HepG2 (cell line): ENCODE measurements around the gene PSMD6. TPM values are rescaled to one million over a fixed set of nuclear protein-coding genes. Genes with fewer than 3 reads are reported as not detected.

ENCODE experiments used
- ARHGAP35 ChIP-seq: sonication (generic); formaldehyde crosslinking; IDR thresholded peaks from 2 replicates; pipeline ENCODE4 v1.9.0; 2022; ENCODE audit warnings: mild to moderate bottlenecking, inconsistent platforms, moderate library complexity, missing genetic modification reagents, borderline replicate concordance
- ATF7 ChIP-seq, 2 experiments: fragments of 450-650 bp in 1 of 2; sonication (generic) in 1 of 2; formaldehyde crosslinking in 1 of 2; IDR thresholded peaks; 2 replicates each; pipeline versions ENCODE4 v1.4.0 to v1.6.1; 2016 to 2020; ENCODE audit warnings: antibody characterized with exemption in 1 of 2, mild to moderate bottlenecking in 1 of 2, missing genetic modification reagents in 1 of 2
- CBX1 ChIP-seq: IDR thresholded peaks from one replicate; pipeline ENCODE4 v1.6.1; 2016; ENCODE audit warnings: antibody characterized with exemption, low read depth
- CBX2 ChIP-seq, 2 experiments: fragments of 200-600 bp in 1 of 2; sonication (generic); formaldehyde crosslinking in 1 of 2; IDR thresholded peaks; 2 replicates each; pipeline versions ENCODE4 v1.7.0 to v1.8.1; 2018 to 2022; ENCODE audit warnings: low read depth in 2 of 2, low read length in 1 of 2, mild to moderate bottlenecking in 1 of 2, missing genetic modification reagents in 1 of 2
- CENPT ChIP-seq: sonication (generic); formaldehyde crosslinking; IDR thresholded peaks from 2 replicates; pipeline ENCODE4 v1.8.0; 2022; ENCODE audit warnings: low read depth, mild to moderate bottlenecking, moderate library complexity, missing genetic modification reagents
- KDM1A ChIP-seq: IDR thresholded peaks from 2 replicates; pipeline ENCODE4 v1.6.1; 2016; ENCODE audit warnings: missing compliant biosample characterization
- KDM5A ChIP-seq: fragments of 200-600 bp; sonication (generic); IDR thresholded peaks from 2 replicates; pipeline ENCODE4 v1.7.0; 2018; ENCODE audit warnings: antibody characterized with exemption, mild to moderate bottlenecking, low read length, borderline replicate concordance
- KLF13 ChIP-seq: sonication (generic); formaldehyde crosslinking; IDR thresholded peaks from 2 replicates; pipeline ENCODE4 v1.4.0; 2020; ENCODE audit warnings: mild to moderate bottlenecking, missing genetic modification reagents
- MZF1 ChIP-seq: sonication (generic); formaldehyde crosslinking; IDR thresholded peaks from 2 replicates; pipeline ENCODE4 v1.8.1; 2023; ENCODE audit warnings: mild to moderate bottlenecking, missing genetic modification reagents, borderline replicate concordance
- NFYC ChIP-seq: IDR thresholded peaks from 2 replicates; pipeline ENCODE4 v1.6.1; 2016; ENCODE audit warnings: missing genetic modification reagents, missing compliant biosample characterization
- TBX2 ChIP-seq: sonication (generic); formaldehyde crosslinking; IDR thresholded peaks from 2 replicates; pipeline ENCODE4 v1.5.0; 2020; ENCODE audit warnings: missing genetic modification reagents, mild to moderate bottlenecking, borderline replicate concordance
- TOE1 ChIP-seq: sonication (generic); formaldehyde crosslinking; IDR thresholded peaks from 2 replicates; pipeline ENCODE4 v1.4.0; 2020; ENCODE audit warnings: mild to moderate bottlenecking, missing genetic modification reagents
- ZFP82 ChIP-seq: sonication (generic); formaldehyde crosslinking; IDR thresholded peaks from 2 replicates; pipeline ENCODE4 v1.5.1; 2020; ENCODE audit warnings: mild to moderate bottlenecking, missing genetic modification reagents, borderline replicate concordance
- ZNF333 ChIP-seq: sonication (generic); formaldehyde crosslinking; IDR thresholded peaks from 2 replicates; pipeline ENCODE4 v1.4.0; 2020; ENCODE audit warnings: mild to moderate bottlenecking, missing genetic modification reagents, borderline replicate concordance
- ZNF33B ChIP-seq: sonication (generic); formaldehyde crosslinking; IDR thresholded peaks from 2 replicates; pipeline ENCODE4 v1.5.1; 2020; ENCODE audit warnings: mild to moderate bottlenecking, missing genetic modification reagents
- ZNF549 ChIP-seq: sonication (generic); formaldehyde crosslinking; IDR thresholded peaks from 2 replicates; pipeline ENCODE4 v1.5.0; 2020; ENCODE audit warnings: missing genetic modification reagents
- ZNF557 ChIP-seq: sonication (generic); formaldehyde crosslinking; IDR thresholded peaks from 2 replicates; pipeline ENCODE4 v1.4.0; 2020; ENCODE audit warnings: missing genetic modification reagents
- ZNF761 ChIP-seq: sonication (generic); formaldehyde crosslinking; conservative IDR thresholded peaks from 2 replicates; pipeline ENCODE4 v1.4.0; 2020; ENCODE audit warnings: mild to moderate bottlenecking, missing genetic modification reagents
- ZNF790 ChIP-seq: sonication (generic); formaldehyde crosslinking; IDR thresholded peaks from 2 replicates; pipeline ENCODE4 v1.8.0; 2022; ENCODE audit warnings: missing genetic modification reagents, mild to moderate bottlenecking, borderline replicate concordance
- polyA plus RNA-seq, 8 experiments: library from polyadenylated mRNA; depleted of rRNA in 3 of 8; stranded (reverse) in 7 of 8; unstranded in 1 of 8; fragments of >200 nt; fragmentation: Illumina TruSeq in 4 of 8; extraction: Trizol in 4 of 8; gene quantifications; 2 replicates each; pipeline versions ENCODE4 v1.2.1 to v1.2.3, GENCODE V29; 2011 to 2016; ENCODE audit warnings: low read depth in 4 of 8, missing spikeins in 1 of 8, mixed read lengths in 1 of 8; ENCODE audit not compliant: insufficient read depth in 1 of 8
- total RNA-seq, 5 experiments: library from RNA; depleted of rRNA; stranded (reverse); fragments of >200 nt; fragmentation: Illumina TruSeq; extraction: Trizol; gene quantifications; 2 replicates each; pipeline ENCODE4 v1.2.3, GENCODE V29; 2016; ENCODE audit warnings: low read depth in 1 of 5
- TF ChIP-seq, protein P1 (sequence below): sonication (generic); formaldehyde crosslinking; IDR thresholded peaks from 2 replicates; pipeline ENCODE4 v1.5.1; 2020; ENCODE audit warnings: missing genetic modification reagents, mild to moderate bottlenecking, borderline replicate concordance
- TF ChIP-seq, protein P2 (sequence below): IDR thresholded peaks from 2 replicates; pipeline ENCODE4 v1.6.1; 2016; ENCODE audit warnings: low read depth, missing genetic modification reagents, missing compliant biosample characterization
- TF ChIP-seq, protein P3 (sequence below): sonication (generic); formaldehyde crosslinking; IDR thresholded peaks from 2 replicates; pipeline ENCODE4 v1.5.0; 2020; ENCODE audit warnings: missing genetic modification reagents

PSMD6 gene
- total and polyA plus RNA-seq, 2 of the 13 experiments (the other 11 are each of a cell fraction or from before 2014, with no cell fraction given), result 36.8 to 117 TPM

DNA sequence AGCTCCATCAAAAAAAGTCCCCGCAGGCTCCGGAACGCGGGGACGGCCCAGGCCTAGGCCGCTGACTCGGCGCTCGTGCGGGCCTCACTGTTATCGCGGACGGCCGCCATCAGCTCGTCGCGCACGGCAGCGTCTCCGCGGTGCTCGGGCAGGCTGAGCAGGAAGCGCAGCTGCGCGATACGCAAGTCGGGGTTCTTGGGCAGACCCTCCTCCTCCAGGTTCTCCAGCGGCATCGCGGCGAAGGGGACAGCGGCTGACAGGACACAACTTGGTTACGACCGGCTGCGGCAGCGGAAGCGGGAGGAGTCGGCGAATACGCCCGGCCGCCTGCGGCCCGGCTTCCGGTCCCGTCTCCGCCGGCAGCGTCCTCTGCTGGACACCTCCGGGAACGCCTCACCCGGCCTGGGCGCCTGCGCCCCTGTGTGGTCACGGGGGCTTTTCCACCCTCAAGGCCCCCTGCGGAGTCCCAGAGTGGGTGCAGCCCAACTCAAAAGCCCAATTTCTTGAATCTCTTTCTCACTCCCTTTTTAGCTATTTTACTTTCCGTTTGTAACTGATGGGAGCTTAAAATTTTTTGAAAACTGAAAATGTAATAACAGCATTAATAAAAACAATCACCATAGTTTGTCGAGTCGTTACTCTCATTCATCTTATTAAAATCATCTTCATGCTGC, at the start of gene PSMD6 (continued):
- TF ChIP-seq KDM5A, result peak; percentile 93
- no peak for TF ChIP-seq ATF7 (IDR thresholded peaks at IDR 0.05)
- no peak for TF ChIP-seq ATF7 (CRISPR knock-in tag; IDR thresholded peaks at IDR 0.05)
- 0 out of 2 replicates have a peak, but pooled peaks have one; percentile 33 for TF ChIP-seq ZNF761 (CRISPR knock-in tag)
- TF ChIP-seq KDM1A (CRISPR knock-in tag), result no peak
- TF ChIP-seq, protein P1, sequence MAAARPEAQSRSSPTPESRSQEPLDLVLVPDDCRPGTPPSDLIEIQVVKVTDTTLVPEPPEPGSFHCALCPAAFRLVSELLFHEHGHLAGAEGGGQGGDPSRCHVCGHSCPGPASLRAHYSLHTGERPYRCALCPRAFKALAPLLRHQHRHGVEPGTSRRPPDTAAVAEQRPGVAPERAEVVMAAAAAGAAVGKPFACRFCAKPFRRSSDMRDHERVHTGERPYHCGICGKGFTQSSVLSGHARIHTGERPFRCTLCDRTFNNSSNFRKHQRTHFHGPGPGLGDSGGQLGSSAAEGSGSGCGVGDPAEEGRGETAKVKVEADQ (CRISPR knock-in tag), result 0 out of 2 replicates have a peak, but pooled peaks have one; percentile 83
- TF ChIP-seq NFYC (CRISPR knock-in tag), result no peak
- no peak for TF ChIP-seq ZFP82 (CRISPR knock-in tag)
- 0 out of 2 replicates have a peak, but pooled peaks have one; percentile 30 for TF ChIP-seq CENPT (CRISPR knock-in tag)
- TF ChIP-seq CBX2 (IDR thresholded peaks at IDR 0.05; ENCODE audit: low read depth, low read length), result no peak
- TF ChIP-seq CBX2 (CRISPR knock-in tag; IDR thresholded peaks at IDR 0.05; ENCODE audit: low read depth), result 0 out of 2 replicates have a peak, but pooled peaks have one; percentile 43
- TF ChIP-seq ZNF333, result peak; percentile 86; the same call in 1 of the 2 replicates
- peak; percentile 80; the same call in 1 of the 2 replicates for TF ChIP-seq ZNF790 (CRISPR knock-in tag)
- no peak; the same call in 1 of the 2 replicates for TF ChIP-seq ZNF557 (CRISPR knock-in tag)
- TF ChIP-seq TBX2 (CRISPR knock-in tag), result peak; percentile 81
- TF ChIP-seq, protein P2, sequence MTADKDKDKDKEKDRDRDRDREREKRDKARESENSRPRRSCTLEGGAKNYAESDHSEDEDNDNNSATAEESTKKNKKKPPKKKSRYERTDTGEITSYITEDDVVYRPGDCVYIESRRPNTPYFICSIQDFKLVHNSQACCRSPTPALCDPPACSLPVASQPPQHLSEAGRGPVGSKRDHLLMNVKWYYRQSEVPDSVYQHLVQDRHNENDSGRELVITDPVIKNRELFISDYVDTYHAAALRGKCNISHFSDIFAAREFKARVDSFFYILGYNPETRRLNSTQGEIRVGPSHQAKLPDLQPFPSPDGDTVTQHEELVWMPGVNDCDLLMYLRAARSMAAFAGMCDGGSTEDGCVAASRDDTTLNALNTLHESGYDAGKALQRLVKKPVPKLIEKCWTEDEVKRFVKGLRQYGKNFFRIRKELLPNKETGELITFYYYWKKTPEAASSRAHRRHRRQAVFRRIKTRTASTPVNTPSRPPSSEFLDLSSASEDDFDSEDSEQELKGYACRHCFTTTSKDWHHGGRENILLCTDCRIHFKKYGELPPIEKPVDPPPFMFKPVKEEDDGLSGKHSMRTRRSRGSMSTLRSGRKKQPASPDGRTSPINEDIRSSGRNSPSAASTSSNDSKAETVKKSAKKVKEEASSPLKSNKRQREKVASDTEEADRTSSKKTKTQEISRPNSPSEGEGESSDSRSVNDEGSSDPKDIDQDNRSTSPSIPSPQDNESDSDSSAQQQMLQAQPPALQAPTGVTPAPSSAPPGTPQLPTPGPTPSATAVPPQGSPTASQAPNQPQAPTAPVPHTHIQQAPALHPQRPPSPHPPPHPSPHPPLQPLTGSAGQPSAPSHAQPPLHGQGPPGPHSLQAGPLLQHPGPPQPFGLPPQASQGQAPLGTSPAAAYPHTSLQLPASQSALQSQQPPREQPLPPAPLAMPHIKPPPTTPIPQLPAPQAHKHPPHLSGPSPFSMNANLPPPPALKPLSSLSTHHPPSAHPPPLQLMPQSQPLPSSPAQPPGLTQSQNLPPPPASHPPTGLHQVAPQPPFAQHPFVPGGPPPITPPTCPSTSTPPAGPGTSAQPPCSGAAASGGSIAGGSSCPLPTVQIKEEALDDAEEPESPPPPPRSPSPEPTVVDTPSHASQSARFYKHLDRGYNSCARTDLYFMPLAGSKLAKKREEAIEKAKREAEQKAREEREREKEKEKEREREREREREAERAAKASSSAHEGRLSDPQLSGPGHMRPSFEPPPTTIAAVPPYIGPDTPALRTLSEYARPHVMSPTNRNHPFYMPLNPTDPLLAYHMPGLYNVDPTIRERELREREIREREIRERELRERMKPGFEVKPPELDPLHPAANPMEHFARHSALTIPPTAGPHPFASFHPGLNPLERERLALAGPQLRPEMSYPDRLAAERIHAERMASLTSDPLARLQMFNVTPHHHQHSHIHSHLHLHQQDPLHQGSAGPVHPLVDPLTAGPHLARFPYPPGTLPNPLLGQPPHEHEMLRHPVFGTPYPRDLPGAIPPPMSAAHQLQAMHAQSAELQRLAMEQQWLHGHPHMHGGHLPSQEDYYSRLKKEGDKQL, result 0 out of 2 replicates have a peak, but pooled peaks have one; percentile 27
- TF ChIP-seq ZNF549 (CRISPR knock-in tag), result no peak
- no peak for TF ChIP-seq MZF1 (CRISPR knock-in tag)
- TF ChIP-seq TOE1 (CRISPR knock-in tag), result no peak
- TF ChIP-seq ARHGAP35, result peak; percentile 88
- TF ChIP-seq ZNF33B (CRISPR knock-in tag), result 0 out of 2 replicates have a peak, but pooled peaks have one; percentile 30
- TF ChIP-seq, protein P3, sequence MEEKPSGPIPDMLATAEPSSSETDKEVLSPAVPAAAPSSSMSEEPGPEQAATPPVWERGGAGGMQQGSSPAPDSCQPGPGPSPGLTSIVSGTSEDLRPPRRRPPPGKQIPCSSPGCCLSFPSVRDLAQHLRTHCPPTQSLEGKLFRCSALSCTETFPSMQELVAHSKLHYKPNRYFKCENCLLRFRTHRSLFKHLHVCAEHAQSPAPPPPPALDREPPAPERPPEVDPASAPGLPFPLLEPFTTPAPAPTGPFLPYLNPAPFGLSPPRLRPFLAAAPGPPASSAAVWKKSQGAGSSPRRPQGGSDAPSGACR (CRISPR knock-in tag), result 0 out of 2 replicates have a peak, but pooled peaks have one; percentile 53
- 0 out of 2 replicates have a peak, but pooled peaks have one; percentile 24 for TF ChIP-seq KLF13 (CRISPR knock-in tag)
- peak; percentile 94 for TF ChIP-seq CBX1
